HUES6 (cell line): ENCODE results near the gene PSG6.
"Not testable (repeated sequence)": the region's sequence is repeated elsewhere in the genome, so short reads cannot be mapped to it uniquely, and the experiment has no call there.

Experiments used
- H3K27ac ChIP-seq: 2 replicates; pipeline ENCODE4 v1.7.0; 2013; ENCODE audit warnings: low read depth, mild to moderate bottlenecking, low read length, inconsistent platforms
- H3K27me3 ChIP-seq: 2 replicates; pipeline ENCODE4 v1.6.1; 2013; ENCODE audit warnings: low read length; ENCODE audit not compliant: control insufficient read depth, insufficient read depth
- H3K36me3 ChIP-seq: 2 replicates; pipeline ENCODE4 v1.6.1; 2013; ENCODE audit warnings: low read length; ENCODE audit not compliant: control insufficient read depth, insufficient read depth
- H3K4me1 ChIP-seq: 2 replicates; pipeline ENCODE4 v1.6.1; 2013; ENCODE audit warnings: low read length; ENCODE audit not compliant: control insufficient read depth, insufficient read depth
- H3K4me3 ChIP-seq: 2 replicates; pipeline ENCODE4 v1.5.1; 2013; ENCODE audit warnings: low read depth, low read length
- H3K9ac ChIP-seq: one replicate; pipeline ENCODE4 v1.6.1; 2013; ENCODE audit warnings: mild to moderate bottlenecking, low read length
- H3K9me3 ChIP-seq: 2 replicates; pipeline ENCODE4 v1.6.1; 2013; ENCODE audit warnings: low read depth, low read length; ENCODE audit not compliant: control insufficient read depth, insufficient read depth

The PSG6 gene

GRCh38 chr19:42917634-42918033 lies at the start of gene PSG6:
PSG6 (minus strand) TSS chr19:42917894; CDS start chr19:42917792, 102 bp downstream.
- not testable (repeated sequence) for H3K4me1 ChIP-seq, H3K4me3 ChIP-seq, H3K27me3 ChIP-seq, H3K9ac ChIP-seq, H3K36me3 ChIP-seq, H3K9me3 ChIP-seq, H3K27ac ChIP-seq

- Histone ChIP-seq H3K9ac (no peak overlapping the region), H3K4me3 (no peak overlapping the region), H3K27ac (no peak overlapping the region), H3K36me3 (no peaks in the 10 kb centered on the region), H3K4me1 (no peaks in the 10 kb centered on the region), H3K9me3 (no peaks in the 10 kb centered on the region; the same call in 1 of the 2 replicates), H3K27me3 (no peaks in the 10 kb centered on the region)
These were observed 47.5 kb upstream of the PSG6 start for GRCh38 chr19:42965176-42965575.

DNA sequence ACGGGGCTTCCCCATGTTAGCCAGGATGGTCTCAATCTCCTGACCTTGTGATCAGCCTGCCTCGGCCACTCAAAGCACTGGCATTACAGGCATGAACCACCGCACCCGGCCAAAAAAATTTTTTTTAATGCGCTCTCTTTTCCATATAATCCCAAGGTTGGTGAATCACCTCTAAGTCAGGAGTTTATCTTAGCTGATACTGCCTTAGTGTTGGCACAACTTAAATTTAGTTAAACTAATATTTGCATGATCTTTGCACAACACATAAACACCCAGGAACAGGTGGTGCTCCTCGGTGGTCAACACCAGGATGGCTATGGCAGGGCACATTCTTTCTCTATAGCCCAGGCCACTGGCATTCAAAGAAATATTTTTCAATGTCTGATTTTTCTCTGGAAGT lies 43.4 kb upstream of the PSG6 start:
- Histone ChIP-seq H3K4me3 (no peak overlapping the region), H3K9me3 (peaks cover 2% of the 10 kb centered on the region; the same call in 1 of the 2 replicates), H3K27ac (no peak overlapping the region), H3K4me1 (no peaks in the 10 kb centered on the region), H3K9ac (no peak overlapping the region), H3K36me3 (no peaks in the 10 kb centered on the region), H3K27me3 (no peaks in the 10 kb centered on the region)

- H3K4me3 ChIP-seq, H3K27ac ChIP-seq: not testable (repeated sequence)
These were observed 34.4 kb upstream of the PSG6 start for GRCh38 chr19:42952126-42952525.

DNA sequence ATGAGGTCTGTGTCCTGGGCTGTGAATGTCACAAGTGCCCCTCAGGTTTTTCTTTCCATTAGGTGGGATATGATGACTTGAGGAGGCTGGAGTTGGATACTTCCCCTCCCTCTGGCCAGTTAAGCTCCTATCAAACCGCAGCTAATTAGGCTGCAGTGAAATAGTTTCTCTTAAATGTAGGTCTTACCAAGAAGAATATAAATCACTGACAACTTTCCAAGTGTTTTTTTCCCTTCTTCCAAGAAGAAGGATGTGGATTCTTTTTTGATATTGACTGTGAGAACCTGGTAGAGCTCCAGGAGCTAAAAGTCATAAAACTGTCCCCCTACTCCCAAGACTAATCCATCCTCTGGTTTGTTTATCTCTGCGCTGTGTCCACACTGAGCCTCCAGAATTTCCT lies 33.8 kb upstream of the PSG6 start:
- not testable (repeated sequence) for H3K36me3 ChIP-seq, H3K27ac ChIP-seq, H3K27me3 ChIP-seq, H3K4me3 ChIP-seq, H3K9ac ChIP-seq, H3K4me1 ChIP-seq, H3K9me3 ChIP-seq

More at GRCh38 chr19:42952126-42952525, 34.4 kb upstream of the PSG6 start:
- H3K4me1 ChIP-seq, H3K9me3 ChIP-seq, H3K9ac ChIP-seq, H3K36me3 ChIP-seq, H3K27me3 ChIP-seq: not testable (repeated sequence)

GRCh38 chr19:42942187-42942789 lies 24.6 kb upstream of the PSG6 start:
- Histone ChIP-seq H3K4me1 (no peaks in the 10 kb centered on the region), H3K4me3 (no peak overlapping the region), H3K36me3 (no peaks in the 10 kb centered on the region), H3K27ac (no peak overlapping the region), H3K9ac (no peak overlapping the region), H3K9me3 (peaks cover 2% of the 10 kb centered on the region; the same call in 1 of the 2 replicates), H3K27me3 (no peaks in the 10 kb centered on the region)

GRCh38 chr19:42937107-42937506 lies 19.4 kb upstream of the PSG6 start, which contains the start of gene PSG7:
PSG7 (minus strand) TSS chr19:42937207; CDS start chr19:42937076, 131 bp downstream.
- H3K27ac ChIP-seq, H3K4me3 ChIP-seq, H3K36me3 ChIP-seq, H3K9ac ChIP-seq, H3K9me3 ChIP-seq, H3K27me3 ChIP-seq, H3K4me1 ChIP-seq: not testable (repeated sequence)

DNA sequence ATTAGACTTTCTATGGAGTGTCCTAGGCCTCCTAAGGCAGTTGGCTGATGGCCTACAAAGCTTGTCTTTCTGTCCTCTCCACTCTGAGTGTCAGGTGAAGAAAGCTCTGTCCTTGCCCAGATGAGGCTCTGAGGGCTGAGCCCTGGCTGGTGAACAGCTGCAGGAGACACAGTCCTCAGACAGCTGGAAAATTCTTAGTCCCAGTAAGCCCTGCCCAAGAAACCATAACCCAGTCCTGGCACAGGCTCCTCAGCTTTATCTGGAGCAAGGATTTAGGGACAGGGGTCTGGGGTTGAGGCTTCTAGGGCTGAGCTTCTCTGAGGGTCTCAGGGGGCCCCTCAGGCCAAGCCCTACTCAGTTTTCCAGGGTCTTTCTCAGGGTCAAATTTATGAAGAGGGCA lies 17.0 kb upstream of the PSG6 start:
- not testable (repeated sequence) for H3K4me3 ChIP-seq, H3K4me1 ChIP-seq, H3K27ac ChIP-seq, H3K9me3 ChIP-seq, H3K36me3 ChIP-seq, H3K27me3 ChIP-seq, H3K9ac ChIP-seq

GRCh38 chr19:42934183-42934582 lies 16.5 kb upstream of the PSG6 start:
- not testable (repeated sequence) for H3K9ac ChIP-seq, H3K4me3 ChIP-seq, H3K4me1 ChIP-seq, H3K9me3 ChIP-seq, H3K27ac ChIP-seq, H3K36me3 ChIP-seq, H3K27me3 ChIP-seq

- H3K4me1 ChIP-seq, H3K36me3 ChIP-seq, H3K4me3 ChIP-seq, H3K9me3 ChIP-seq, H3K27ac ChIP-seq, H3K9ac ChIP-seq, H3K27me3 ChIP-seq: not testable (repeated sequence)
These were observed 15.7 kb upstream of the PSG6 start for GRCh38 chr19:42933412-42933811.

GRCh38 chr19:42932485-42933101 lies 14.9 kb upstream of the PSG6 start:
- not testable (repeated sequence) for H3K36me3 ChIP-seq, H3K4me1 ChIP-seq, H3K9ac ChIP-seq, H3K27me3 ChIP-seq, H3K4me3 ChIP-seq, H3K9me3 ChIP-seq, H3K27ac ChIP-seq
